SK-N-SH (cell line): ENCODE results near the gene SUGP2. TPM values are rescaled to one million over a fixed set of nuclear protein-coding genes. Genes with fewer than 3 reads are reported as not detected.

Experiments
- CTCF ChIA-PET: fragments of 300-600, 350-600 bp; formaldehyde crosslinking; extraction: SDS; loops from one replicate; lab custom pipeline; 2021; lab: Yijun Ruan, JAX
- POLR2A ChIA-PET: fragments of 350-600 bp; sonication (Branson Sonifier 250); formaldehyde crosslinking; extraction: SDS; loops from one replicate; lab custom pipeline; 2020; ENCODE audit warnings: antibody characterized with exemption, inconsistent platforms; lab: Yijun Ruan, JAX
- DNase-seq: peaks from one replicate; pipeline ENCODE4 v3.0.0; 2012
- H2AFZ ChIP-seq: fragments of 200-600 bp; sonication (generic); 2 replicates; pipeline ENCODE4 v1.8.1; 2016; ENCODE audit warnings: antibody characterized with exemption, mild to moderate bottlenecking, low read depth
- H3F3A ChIP-seq: fragments of 200-600 bp; sonication (generic); replicated peaks from 2 replicates; pipeline ENCODE3; 2016; ENCODE audit warnings: antibody characterized with exemption, mild to moderate bottlenecking; ENCODE audit not compliant: insufficient read depth
- H3K27ac ChIP-seq, 2 experiments: fragments of 200-500 bp in 1 of 2; fragments of 200-600 bp in 1 of 2; sonication (Bioruptor generic) in 1 of 2; sonication (generic), shearing (Covaris generic) in 1 of 2; 2 replicates each; pipeline versions ENCODE4 v1.5.1 to v1.6.1; 2014 to 2016; ENCODE audit warnings: low read depth in 2 of 2, inconsistent platforms in 1 of 2, low read length in 1 of 2, mild to moderate bottlenecking in 1 of 2, mixed read lengths in 1 of 2
- H3K27me3 ChIP-seq: fragments of 200-600 bp; sonication (generic), shearing (Covaris generic); 2 replicates; pipeline ENCODE4 v1.6.1; 2016; ENCODE audit warnings: mixed run types; ENCODE audit not compliant: insufficient read depth
- H3K36me3 ChIP-seq, 2 experiments: fragments of 200-500 bp in 1 of 2; fragments of 200-600 bp in 1 of 2; sonication (Bioruptor generic) in 1 of 2; sonication (generic) in 1 of 2; replicated peaks in 1 of 2; 2 replicates each; pipeline versions ENCODE3 to v1.5.1; 2014 to 2016; ENCODE audit warnings: low read length in 1 of 2, mild to moderate bottlenecking in 1 of 2; ENCODE audit not compliant: insufficient read depth in 2 of 2, control insufficient read depth in 1 of 2
- H3K4me1 ChIP-seq, 2 experiments: fragments of 200-500 bp in 1 of 2; fragments of 200-600 bp in 1 of 2; sonication (Bioruptor generic) in 1 of 2; sonication (generic), shearing (Covaris generic) in 1 of 2; 2 replicates each; pipeline versions ENCODE4 v1.5.1 to v1.6.1; 2014 to 2016; ENCODE audit warnings: low read depth in 1 of 2, low read length in 1 of 2, mixed run types in 1 of 2; ENCODE audit not compliant: insufficient read depth in 2 of 2, control insufficient read depth in 1 of 2
- H3K4me2 ChIP-seq: fragments of 200-600 bp; sonication (generic), shearing (Covaris generic); 2 replicates; pipeline ENCODE4 v1.6.1; 2017; ENCODE audit warnings: mixed run types
- H3K4me3 ChIP-seq, 2 experiments: fragments of 200-500 bp in 1 of 2; fragments of 200-600 bp in 1 of 2; sonication (Bioruptor generic) in 1 of 2; sonication (generic), shearing (Covaris generic) in 1 of 2; 2 replicates each; pipeline versions ENCODE4 v1.5.1 to v1.8.1; 2014 to 2016; ENCODE audit warnings: low read depth in 2 of 2, inconsistent platforms in 1 of 2, low read length in 1 of 2, mild to moderate bottlenecking in 1 of 2, mixed read lengths in 1 of 2, moderate library complexity in 1 of 2
- H3K79me2 ChIP-seq: fragments of 200-600 bp; sonication (generic); 2 replicates; pipeline ENCODE4 v1.8.1; 2017; ENCODE audit warnings: mild to moderate bottlenecking; ENCODE audit not compliant: insufficient read depth
- H3K9ac ChIP-seq: fragments of 200-600 bp; sonication (generic); 2 replicates; pipeline ENCODE4 v1.6.1; 2017; ENCODE audit warnings: mixed run types
- H3K9me2 ChIP-seq: fragments of 200-600 bp; sonication (generic); 2 replicates; pipeline ENCODE4 v1.6.1; 2017; ENCODE audit warnings: mixed run types
- H3K9me3 ChIP-seq: fragments of 200-600 bp; sonication (generic); 2 replicates; pipeline ENCODE4 v1.6.1; 2017; ENCODE audit warnings: mixed run types, mild to moderate bottlenecking, moderate library complexity
- H4K20me1 ChIP-seq: fragments of 200-600 bp; sonication (generic); 2 replicates; pipeline ENCODE4 v1.6.1; 2017; ENCODE audit warnings: mild to moderate bottlenecking, mixed run types; ENCODE audit not compliant: insufficient read depth
- CTCF ChIP-seq: fragments of 200-600 bp; sonication (generic); IDR thresholded peaks from 2 replicates; pipeline ENCODE4 v1.6.1; 2017; ENCODE audit warnings: antibody characterized with exemption, mild to moderate bottlenecking, moderate library complexity
- EZH2phosphoT487 ChIP-seq: fragments of 200-600 bp; sonication (generic); IDR thresholded peaks from 2 replicates; pipeline ENCODE4 v1.6.1; 2017; ENCODE audit warnings: low read depth, mixed run types, mild to moderate bottlenecking, antibody characterized with exemption, moderate library complexity, borderline replicate concordance
- GATA2 ChIP-seq: sonication (generic); formaldehyde crosslinking; IDR thresholded peaks from 2 replicates; pipeline ENCODE4 v1.5.0; 2020; ENCODE audit warnings: mild to moderate bottlenecking, missing genetic modification reagents
- PBX3 ChIP-seq: IDR thresholded peaks from 2 replicates; pipeline ENCODE4; 2012
- RFX5 ChIP-seq: IDR thresholded peaks from 2 replicates; pipeline ENCODE4 v1.6.1; 2012; ENCODE audit warnings: mild to moderate bottlenecking, improper control_type of control experiment, low read length
- TCF12 ChIP-seq: IDR thresholded peaks from 2 replicates; pipeline ENCODE4 v1.4.0; 2012
- whole genome bisulfite sequencing: methylation state at CpG from one replicate; pipeline ENCODE4 v1.1.6; 2017; ENCODE audit warnings: low lambda C conversion rate; 5-methylcytosine and 5-hydroxymethylcytosine counted together
- polyA plus RNA-seq, 3 experiments: library from polyadenylated mRNA; depleted of rRNA; stranded (reverse); fragments of >200 nt; gene quantifications; 2 replicates each; pipeline ENCODE4 v1.2.3, GENCODE V29; 2012

SUGP2 gene
- polyA plus RNA-seq, 1 of the 3 experiments (the other 2 are of a cell fraction) = 56.3 TPM

GRCh38 chr19:19027228-19027627 lies 6.1 kb downstream of the SUGP2 start:
- Histone ChIP-seq H3K79me2 (peaks cover 99% of the 10 kb centered on the region), H2AFZ (no peak overlapping the region), H3K27ac (no peak overlapping the region), H3K36me3 (peaks cover 51 to 57% of the 10 kb centered on the region in 2 experiments), H3F3A (peaks cover 9% of the 10 kb centered on the region), H3K4me2 (no peak overlapping the region), H3K9me2 (no peaks in the 10 kb centered on the region), H3K4me3 (no peak overlapping the region), H3K4me1 (peaks cover 1 to 5% of the 10 kb centered on the region in 2 experiments; a peak in 1 of 4 replicates), H4K20me1 (peaks cover 31% of the 10 kb centered on the region), H3K27me3 (no peaks in the 10 kb centered on the region), H3K9ac (no peak overlapping the region), H3K9me3 (no peaks in the 10 kb centered on the region)
- TF ChIP-seq EZH2phosphoT487 (no peak), RFX5 (no peak), GATA2 (no peak), TCF12 (no peak), PBX3 (no peak)
- 94% methylated on average over 4 of the region's 4 CpGs for WGBS
- ChIA-PET POLR2A (no interaction called here), CTCF (interaction anchor here (1.0 to 1.5 kb wide), 3 partner anchors 40 to 147 kb away, joined by 3 to 5 read pairs (median 3); no protein-coding TSS in a partner anchor)
- DNase-seq = no peak

GRCh38 chr19:19026299-19026971 lies 6.9 kb downstream of the SUGP2 start:
- ChIA-PET POLR2A (no interaction called here), CTCF (interaction anchor here (1.0 to 1.5 kb wide), 4 partner anchors 22 to 148 kb away, joined by 3 to 5 read pairs (median 3); no protein-coding TSS in a partner anchor)
- Histone ChIP-seq H3K9me3 (no peaks in the 10 kb centered on the region), H4K20me1 (peaks cover 33% of the 10 kb centered on the region), H3K27me3 (no peaks in the 10 kb centered on the region), H3F3A (peaks cover 17% of the 10 kb centered on the region), H3K4me2 (no peak overlapping the region), H3K36me3 (peaks cover 53 to 57% of the 10 kb centered on the region in 2 experiments), H3K4me1 (peaks cover 0 to 5% of the 10 kb centered on the region in 2 experiments; a peak in 1 of 4 replicates), H3K79me2 (peaks cover 94% of the 10 kb centered on the region), H3K27ac (no peak overlapping the region), H2AFZ (no peak overlapping the region), H3K4me3 (no peak overlapping the region), H3K9me2 (no peaks in the 10 kb centered on the region), H3K9ac (no peak overlapping the region)
- 82% methylated on average over 10 of the region's 10 CpGs for WGBS
- DNase-seq = no peak
- TF ChIP-seq EZH2phosphoT487 (no peak), CTCF (0 out of 2 replicates have a peak, but pooled peaks have one; percentile 9)
